ENCODE data around the gene NRG2.

- TF ChIP-seq POLR2AphosphoS5 (IDR thresholded peaks at IDR 0.05; ENCODE audit: low read depth, low read length) = no peak
- no peak for TF ChIP-seq TAF1 (IDR thresholded peaks at IDR 0.05; ENCODE audit: borderline replicate concordance, low read depth, low read length)
Measured at GRCh38 chr5:139859013-139859412, 184.1 kb downstream of the NRG2 start.
